Heart right ventricle (tissue), 16 donors: ENCODE results near the gene S100A11. TPM values are rescaled to one million over a fixed set of nuclear protein-coding genes. Genes with fewer than 3 reads are reported as not detected.

ENCODE experiments used
- ATAC-seq, 8 donors: fragments of 200-7000 bp; cut with Tn5 transposase; one replicate each; pipeline ENCODE4 v1.9.1; 2020; ENCODE audit warnings: mild to moderate bottlenecking in 8 of 8, moderate library complexity in 8 of 8, moderate number of reproducible peaks in 1 of 8
- DNase-seq, 2 donors: peaks; one replicate each; pipeline ENCODE4 v3.0.0-alpha.2; 2020
- H3K27ac ChIP-seq, 10 donors: fragments of 200-600 bp; sonication (generic) in 2 of 10; one replicate each; pipeline versions ENCODE4 v1.5.0 to v1.8.0; 2020 to 2022; ENCODE audit warnings: mild to moderate bottlenecking in 3 of 10
- H3K27me3 ChIP-seq, 7 donors: fragments of 200-600 bp; one replicate each; pipeline ENCODE4 v1.8.0; 2021 to 2022; ENCODE audit warnings: mild to moderate bottlenecking in 2 of 7
- H3K36me3 ChIP-seq, 9 donors: fragments of 200-600 bp; sonication (generic) in 1 of 9; one replicate each; pipeline versions ENCODE4 v1.5.0 to v1.8.0; 2020 to 2022; ENCODE audit warnings: mild to moderate bottlenecking in 2 of 9
- H3K4me1 ChIP-seq, 9 donors: fragments of 200-600 bp; sonication (generic) in 1 of 9; one replicate each; pipeline versions ENCODE4 v1.5.0 to v1.8.0; 2020 to 2022; ENCODE audit warnings: mild to moderate bottlenecking in 4 of 9
- H3K4me3 ChIP-seq, 10 donors: fragments of 200-600 bp; sonication (generic) in 2 of 10; one replicate each; pipeline versions ENCODE4 v1.5.0 to v1.8.0; 2020 to 2022; ENCODE audit warnings: mild to moderate bottlenecking in 7 of 10, moderate library complexity in 2 of 10
- H3K9me3 ChIP-seq, 11 donors: fragments of 200-600 bp in 10 of 11; sonication (generic) in 2 of 11; one replicate each; pipeline versions ENCODE4 v1.5.0 to v1.8.0; 2013 to 2022; ENCODE audit warnings: mild to moderate bottlenecking in 2 of 11, control low read depth in 1 of 11, moderate library complexity in 1 of 11
- CTCF ChIP-seq, 9 donors: fragments of 200-600 bp; sonication (generic) in 2 of 9; IDR thresholded peaks; one replicate each; pipeline versions ENCODE4 v1.5.0 to v1.8.0; 2021 to 2022; ENCODE audit warnings: antibody characterized with exemption in 9 of 9, mild to moderate bottlenecking in 5 of 9, moderate library complexity in 1 of 9
- WGBS, 2 donors: extraction: QIAGEN DNeasy Blood & Tissue Kit; methylation state at CpG; one replicate each; pipeline ENCODE4 v1.1.7; 2013; ENCODE audit warnings: inconsistent platforms in 1 of 2; 5-methylcytosine and 5-hydroxymethylcytosine counted together
- intact Hi-C, 10 donors: fragments of 100-400 bp; cut with DNase I; formaldehyde crosslinking; loops; one replicate each; pipeline versions ENCODE4 v1.11.1 to v1.14.2; 2022
- polyA plus RNA-seq, 2 donors: library from polyadenylated mRNA; stranded (reverse); fragments of 200-250 nt; gene quantifications; one replicate each; pipeline ENCODE4 v1.2.3, GENCODE V29; 2013
- total RNA-seq, 10 donors: library from RNA; stranded (reverse); fragmentation: NEBNext Ultra II Directional in 3 of 10; extraction: Animal tissue kit (Norgen Biotek cat#: 25700) in 3 of 10; gene quantifications; one replicate each; pipeline versions ENCODE4 v1.2.1 to v1.2.4, GENCODE V29; 2021 to 2023
- donor health status: Arrhythmogenic right ventricular cardiomyopathy.
- donor health status: ischemic (EF 13 %, LVEDD 7.1; RV severe dilation, severe dysfunction).
- donor health status: healthy with polysubstance abuse.
- donor health status: DM: no; HTN: yes; CAD: no.
- donor health status: DM: no; HTN: no; CAD: no.
- donor health status: ischemic (EF 25% LVEDD 6.9; RV normal size, moderate dysfunction).
- donor health status: ischemic (EF 25% LVEDD 5.7; RV mildly dilated, moderate dysfunction).
- donor health status: healthy.
- donor health status: DM: yes; HTN: yes; CAD: no.
- donor health status: Ischemic cardiomyopathy.
- donor health status: ischemic (EF 35%, LVEDD 5.7; RV mildly dilated, moderate dysfunction).
- donor health status: nonischemic (EF 11% LVEDD 7.7; RV severe dilation, severe dysfunction).
- donor health status: DM: yes; HTN: yes; CAD: no.
- donor health status: PGD.
- donor health status: ischemic (EF 29% LVEDD 5.4; RV normal size, mild dysfunction).
- donor health status: nonischemic (EF 23%, LVEDD 6.1; RV moderate dilation, normal function).

S100A11 gene
- total and polyA plus RNA-seq, 12 donors, result 41.4 to 593 (median 56.7) TPM

- intact Hi-C loops, result loop anchor here in 3 of 10 donors (2.0 to 5.0 kb wide), 3 partner anchors 30 to 48 kb away; no protein-coding TSS in a partner anchor
- peak overlapping the region; percentile 73 to 97 (median 88) for H3K4me3 ChIP-seq
- ATAC-seq, result peak; percentile 48 to 81 (median 70)
- DNase-seq, result peak; percentile 72 to 74
- no peaks in the 10 kb centered on the region for H3K9me3 ChIP-seq
- no peak for TF ChIP-seq CTCF (IDR thresholded peaks at IDR 0.05)
- peaks cover 21 to 71% (median 60%) of the 10 kb centered on the region in 9 donors for H3K4me1 ChIP-seq
- 22 to 25% methylated on average over 21 of the region's 21 CpGs for WGBS, 2 donors
- peak overlapping the region; percentile 94 to 99 (median 96) for H3K27ac ChIP-seq
- peaks cover 0 to under 1% (median 0%) of the 10 kb centered on the region in 9 donors for H3K36me3 ChIP-seq
- H3K27me3 ChIP-seq, result peaks cover 0 to 5% (median 0%) of the 10 kb centered on the region in 7 donors
Measured at GRCh38 chr1:151992303-151993083, 44.3 kb downstream of the S100A11 start.

DNA sequence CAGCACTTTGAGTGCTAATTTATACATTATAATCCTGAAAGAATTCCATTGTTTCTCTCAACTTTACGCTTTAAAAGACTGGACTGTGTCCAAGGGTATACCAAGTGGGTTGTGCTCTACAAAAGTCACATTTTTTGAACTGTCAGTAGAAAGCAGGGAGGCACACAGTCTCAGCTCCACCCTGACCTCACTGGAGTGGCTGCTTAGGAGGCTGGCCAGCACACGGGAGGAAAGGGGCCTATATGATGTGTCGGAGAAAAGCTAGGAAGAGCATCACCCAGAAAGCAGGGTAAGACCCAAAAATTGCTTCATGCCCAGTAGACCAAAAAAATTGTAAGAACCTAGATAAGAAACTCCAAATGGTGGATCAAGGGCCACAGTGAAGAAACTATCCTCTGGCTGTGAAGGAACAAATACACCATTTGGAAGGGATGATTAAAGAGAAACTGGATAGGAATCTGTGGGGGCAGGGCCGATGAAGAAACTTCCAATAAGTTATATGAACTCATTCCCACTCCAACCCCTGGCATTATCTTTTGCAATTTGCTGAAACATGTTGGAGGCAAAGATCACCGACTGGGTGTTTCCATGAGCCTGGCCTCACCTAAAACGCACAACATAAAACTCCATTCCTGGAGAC is 45.0 kb downstream of the S100A11 start:
- peak overlapping the region; percentile 73 to 97 (median 88) for H3K4me3 ChIP-seq
- ATAC-seq (no peak), DNase-seq (no peak)
- H3K27me3 ChIP-seq, result peaks cover 0 to 5% (median 0%) of the 10 kb centered on the region in 7 donors
- no peaks in the 10 kb centered on the region for H3K9me3 ChIP-seq
- H3K36me3 ChIP-seq, result peaks cover 0 to 7% (median 0%) of the 10 kb centered on the region in 9 donors
- 48 to 50% methylated on average over 6 of the region's 6 CpGs for WGBS, 2 donors
- H3K4me1 ChIP-seq, result peaks cover 21 to 78% (median 63%) of the 10 kb centered on the region in 9 donors
- intact Hi-C loops, result loop anchor here in 3 of 10 donors (2.0 to 5.0 kb wide), 3 partner anchors 29 to 47 kb away; no protein-coding TSS in a partner anchor
- H3K27ac ChIP-seq, result peak overlapping the region; percentile 17 to 99 (median 96)
- no peak for TF ChIP-seq CTCF (IDR thresholded peaks at IDR 0.05)

DNA sequence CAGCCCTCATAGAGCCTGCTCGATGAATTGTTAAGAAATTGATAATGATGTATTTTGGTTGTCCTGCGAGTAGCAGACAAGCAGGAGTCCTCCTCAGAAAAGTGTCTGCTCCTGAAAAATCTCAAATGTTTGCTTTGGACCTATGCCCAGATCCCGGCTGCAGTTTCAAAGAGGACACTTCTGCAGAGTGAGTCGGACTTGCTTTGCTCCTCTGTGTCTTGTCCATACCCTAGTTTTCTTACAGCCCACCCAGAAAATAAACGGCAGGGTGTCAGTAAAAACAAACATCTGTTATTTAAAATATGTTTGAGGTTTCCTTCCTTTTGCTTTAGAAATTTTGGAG is 46.0 kb downstream of the S100A11 start:
- peak overlapping the region in 7 of 10 donors; percentile 55 to 97 (median 77) for H3K27ac ChIP-seq
- H3K4me1 ChIP-seq, result peaks cover 21 to 85% (median 70%) of the 10 kb centered on the region in 9 donors
- peak in 1 of 2 donors; percentile 70 for DNase-seq
- peaks cover 0 to 17% (median under 1%) of the 10 kb centered on the region in 9 donors for H3K36me3 ChIP-seq
- ATAC-seq, result no peak
- H3K27me3 ChIP-seq, result peaks cover 0 to 5% (median 0%) of the 10 kb centered on the region in 7 donors
- H3K9me3 ChIP-seq, result no peaks in the 10 kb centered on the region
- 6 to 10% methylated on average over 5 of the region's 5 CpGs for WGBS, 2 donors
- no peak for TF ChIP-seq CTCF (IDR thresholded peaks at IDR 0.05)
- H3K4me3 ChIP-seq, result peak overlapping the region in 6 of 10 donors; percentile 16 to 95 (median 84)
- intact Hi-C loops, result loop anchor here in 1 of 10 donors (5.0 kb wide), 1 partner anchor 44 kb away; no protein-coding TSS in a partner anchor
